ENCODE results near the gene NT5C2. TPM values are rescaled to one million over a fixed set of nuclear protein-coding genes. Genes with fewer than 3 reads are reported as not detected.

Gene NT5C2
- 100 to 1,000 TPM in 1 of 2 donors, 10 to 100 TPM in 1; 89.2 to 118 TPM for total RNA-seq
- polyA plus RNA-seq (ENCODE audit: insufficient read length in 2 of 2) = 10 to 100 TPM; 92.1 to 96.2 TPM
- long read RNA-seq, donor 1, partial matches to known transcripts = 0 of 3 reads
- long read RNA-seq, donor 1, other reads (novel, unspliced or antisense) = 0 of 3 reads
- long read RNA-seq, donor 2, partial matches to known transcripts = 0 of 3 reads
- long read RNA-seq, donor 2, other reads (novel, unspliced or antisense) = 0 of 3 reads
- long read RNA-seq, donor 3 = 0 reads
- long read RNA-seq, donor 4, partial matches to known transcripts = 0 of 1 reads
- long read RNA-seq, donor 4, other reads (novel, unspliced or antisense) = 0 of 1 reads

DNA sequence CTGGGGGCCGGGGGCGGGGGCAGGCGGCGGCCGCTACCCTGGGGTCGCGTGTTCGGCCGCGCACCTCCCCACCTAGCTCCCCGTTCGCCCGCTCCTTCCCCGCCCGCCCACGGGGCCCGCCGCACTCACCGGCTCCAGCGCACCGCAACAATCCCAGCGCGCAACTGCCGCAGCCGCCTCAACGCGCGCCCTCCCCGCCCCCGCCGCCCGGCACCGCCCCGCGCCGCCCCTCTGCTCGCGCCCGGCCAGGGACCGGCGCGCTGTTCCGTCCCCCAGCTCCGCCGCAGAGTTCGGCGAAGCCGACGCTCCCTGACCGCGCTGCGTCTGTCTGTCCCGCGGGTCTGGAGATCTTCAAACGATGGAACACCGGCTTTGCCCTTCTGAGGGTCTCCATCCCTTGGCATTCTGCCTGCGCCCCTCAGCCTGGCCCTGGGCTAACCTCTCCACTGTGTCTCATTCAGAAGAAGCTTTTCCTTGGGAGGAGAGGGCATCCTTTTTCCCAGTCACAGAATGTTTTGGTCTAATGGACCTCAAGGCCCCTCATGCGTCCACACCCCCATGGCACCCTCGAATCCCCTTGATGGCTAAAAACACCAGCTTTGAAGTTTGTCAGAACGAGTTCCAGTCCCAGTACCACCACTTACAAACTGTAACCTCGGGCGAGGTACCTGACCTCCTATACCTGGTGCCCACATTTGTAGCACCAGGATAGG lies at the start of gene NT5C2:
NT5C2 (minus strand) TSS at position 166 of the 713 bp plus-strand sequence. CDS start 18,314 bp downstream, outside the sequence.
- WGBS (ENCODE audit: insufficient coverage) = 4% methylated on average over 61 of the region's 62 CpGs
- H3K36me3 ChIP-seq (ENCODE audit: control insufficient read depth, insufficient read depth, low read length) = no peaks in the 10 kb centered on the region
- H3K4me1 ChIP-seq (ENCODE audit: control insufficient read depth, insufficient read depth, low read length) = peaks cover 20% of the 10 kb centered on the region
- no peaks in the 10 kb centered on the region for H3K9me3 ChIP-seq (ENCODE audit: control insufficient read depth, insufficient read depth, low read length)
- peak within 1 kb of the TSS; percentile 78 for H3K4me3 ChIP-seq (ENCODE audit: low read depth, low read length)
- peak in 5 of 6 donors; percentile 57 to 93 (median 73) for DNase-seq (ENCODE audit: low read depth in 4 of 6, low spot score in 6 of 6)
- peak within 1 kb of the TSS; percentile 95 for H3K27ac ChIP-seq (ENCODE audit: low read depth, low read length)
- H3K27me3 ChIP-seq (ENCODE audit: control insufficient read depth, insufficient read depth, low read length) = no peaks in the 10 kb centered on the region

DNA sequence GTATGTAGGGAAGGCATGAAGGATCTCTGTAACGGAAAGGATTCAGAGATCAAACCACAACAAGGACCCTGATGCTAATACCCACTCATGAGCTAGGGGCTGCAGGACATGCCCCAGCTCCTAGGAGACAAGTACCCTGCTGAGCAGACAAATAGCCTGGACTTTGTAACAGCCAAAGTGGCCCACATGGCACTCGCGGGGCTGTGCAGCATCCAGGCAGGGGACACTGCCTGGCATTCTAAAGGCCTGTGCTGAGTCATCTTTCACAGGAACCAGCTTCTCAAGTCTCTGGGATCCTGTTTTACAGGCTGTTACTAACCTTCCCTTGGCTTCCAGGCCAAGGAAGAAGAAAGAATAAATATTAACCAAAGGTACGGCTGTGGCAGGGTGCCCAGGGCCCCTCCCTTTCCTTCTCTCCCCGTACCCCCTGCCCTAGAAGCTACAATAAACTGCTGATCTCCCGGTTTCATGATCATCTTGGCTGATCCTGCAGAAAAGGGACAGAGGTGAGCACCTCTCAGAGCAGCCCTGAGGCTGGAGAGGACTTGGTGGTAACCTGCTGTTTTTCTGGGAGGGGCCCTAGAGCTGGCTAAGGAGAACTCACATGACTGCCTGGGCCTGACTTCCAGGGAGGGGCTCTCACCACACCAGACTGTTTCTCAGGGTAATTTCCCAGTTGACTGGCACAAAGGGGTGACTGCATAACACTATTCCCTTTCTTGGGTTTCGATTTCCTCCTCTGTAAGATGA lies 48.4 kb upstream of the NT5C2 start:
- Histone ChIP-seq H3K4me3 (ENCODE audit: low read depth, low read length) (no peak overlapping the region), H3K4me1 (ENCODE audit: control insufficient read depth, insufficient read depth, low read length) (peaks cover 6% of the 10 kb centered on the region), H3K27ac (ENCODE audit: low read depth, low read length) (no peak overlapping the region), H3K9me3 (ENCODE audit: control insufficient read depth, insufficient read depth, low read length) (no peaks in the 10 kb centered on the region), H3K36me3 (ENCODE audit: control insufficient read depth, insufficient read depth, low read length) (no peaks in the 10 kb centered on the region), H3K27me3 (ENCODE audit: control insufficient read depth, insufficient read depth, low read length) (no peaks in the 10 kb centered on the region)
- peak in 2 of 6 donors; percentile 3 to 9 for DNase-seq (ENCODE audit: low read depth in 4 of 6, low spot score in 6 of 6)
- 36% methylated on average over 5 of the region's 7 CpGs for WGBS (ENCODE audit: insufficient coverage)

DNA sequence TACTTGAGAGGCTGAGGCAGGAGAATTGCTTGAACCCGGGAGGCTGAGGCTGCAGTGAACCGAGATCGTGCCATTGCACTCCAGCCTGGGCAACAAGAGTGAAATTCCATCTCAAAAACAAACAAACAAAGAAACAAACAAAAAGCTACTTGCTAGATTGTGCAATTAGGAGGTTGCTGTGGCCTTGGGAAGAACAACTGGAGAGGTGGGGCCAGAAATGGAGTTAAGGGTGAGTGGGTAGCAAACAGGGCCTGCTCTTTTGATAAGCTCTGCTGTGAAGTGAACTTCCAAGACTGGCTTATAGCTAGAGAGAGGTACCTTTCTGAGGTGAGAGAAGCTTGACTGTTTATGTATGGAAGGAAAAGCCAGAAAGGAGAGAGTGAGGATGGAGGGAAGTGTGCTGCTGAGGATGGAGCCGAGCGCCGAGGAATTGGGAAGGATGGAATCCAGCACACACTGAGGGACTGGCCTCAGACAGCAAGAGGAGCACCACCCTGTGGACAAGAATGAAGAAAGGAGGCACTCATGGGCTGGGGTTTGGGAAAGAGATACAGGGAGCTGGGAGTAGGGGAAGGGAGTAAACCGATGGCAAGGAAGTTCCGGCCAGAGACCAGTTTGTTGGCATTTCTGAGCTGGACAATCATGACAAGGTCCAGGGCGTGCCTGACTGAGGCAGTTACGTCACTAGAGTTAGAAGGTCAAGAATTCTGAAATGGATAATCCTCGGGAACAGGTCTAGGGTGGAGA lies 45.6 kb upstream of the NT5C2 start:
- H3K27ac ChIP-seq (ENCODE audit: low read depth, low read length) = no peak overlapping the region
- 59% methylated on average over 7 of the region's 11 CpGs for WGBS (ENCODE audit: insufficient coverage)
- DNase-seq (ENCODE audit: low read depth in 4 of 6, low spot score in 6 of 6) = peak in 1 of 6 donors; percentile 7
- H3K4me3 ChIP-seq (ENCODE audit: low read depth, low read length) = no peak overlapping the region
- H3K27me3 ChIP-seq (ENCODE audit: control insufficient read depth, insufficient read depth, low read length) = no peaks in the 10 kb centered on the region
- no peaks in the 10 kb centered on the region for H3K36me3 ChIP-seq (ENCODE audit: control insufficient read depth, insufficient read depth, low read length)
- peaks cover 6% of the 10 kb centered on the region for H3K4me1 ChIP-seq (ENCODE audit: control insufficient read depth, insufficient read depth, low read length)
- H3K9me3 ChIP-seq (ENCODE audit: control insufficient read depth, insufficient read depth, low read length) = no peaks in the 10 kb centered on the region

DNA sequence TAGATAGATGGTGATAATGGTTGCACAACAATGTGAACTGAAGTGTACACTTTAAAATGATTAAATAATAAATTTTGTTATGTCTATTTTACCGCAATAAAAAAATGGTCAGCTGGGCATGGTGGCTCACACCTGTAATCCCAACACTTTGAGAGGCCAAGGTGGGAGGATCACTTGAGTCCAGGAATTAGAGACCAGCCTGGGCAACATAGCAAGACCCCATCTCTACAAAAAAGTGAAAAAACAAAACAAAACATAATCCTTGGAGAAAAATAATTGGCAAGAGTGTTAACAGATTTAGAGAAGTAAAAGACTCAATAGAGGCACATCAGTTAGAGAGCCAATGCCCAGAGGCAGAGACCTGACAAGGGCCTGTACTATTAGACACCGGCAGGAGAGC lies 42.7 kb upstream of the NT5C2 start:
- DNase-seq (ENCODE audit: low read depth in 4 of 6, low spot score in 6 of 6) = no peak
- H3K9me3 ChIP-seq (ENCODE audit: control insufficient read depth, insufficient read depth, low read length) = no peaks in the 10 kb centered on the region
- no peak overlapping the region for H3K27ac ChIP-seq (ENCODE audit: low read depth, low read length)
- 92% methylated on average over 1 of the region's 2 CpGs for WGBS (ENCODE audit: insufficient coverage)
- H3K4me3 ChIP-seq (ENCODE audit: low read depth, low read length) = no peak overlapping the region
- H3K27me3 ChIP-seq (ENCODE audit: control insufficient read depth, insufficient read depth, low read length) = no peaks in the 10 kb centered on the region
- no peaks in the 10 kb centered on the region for H3K36me3 ChIP-seq (ENCODE audit: control insufficient read depth, insufficient read depth, low read length)
- H3K4me1 ChIP-seq (ENCODE audit: control insufficient read depth, insufficient read depth, low read length) = no peaks in the 10 kb centered on the region

DNA sequence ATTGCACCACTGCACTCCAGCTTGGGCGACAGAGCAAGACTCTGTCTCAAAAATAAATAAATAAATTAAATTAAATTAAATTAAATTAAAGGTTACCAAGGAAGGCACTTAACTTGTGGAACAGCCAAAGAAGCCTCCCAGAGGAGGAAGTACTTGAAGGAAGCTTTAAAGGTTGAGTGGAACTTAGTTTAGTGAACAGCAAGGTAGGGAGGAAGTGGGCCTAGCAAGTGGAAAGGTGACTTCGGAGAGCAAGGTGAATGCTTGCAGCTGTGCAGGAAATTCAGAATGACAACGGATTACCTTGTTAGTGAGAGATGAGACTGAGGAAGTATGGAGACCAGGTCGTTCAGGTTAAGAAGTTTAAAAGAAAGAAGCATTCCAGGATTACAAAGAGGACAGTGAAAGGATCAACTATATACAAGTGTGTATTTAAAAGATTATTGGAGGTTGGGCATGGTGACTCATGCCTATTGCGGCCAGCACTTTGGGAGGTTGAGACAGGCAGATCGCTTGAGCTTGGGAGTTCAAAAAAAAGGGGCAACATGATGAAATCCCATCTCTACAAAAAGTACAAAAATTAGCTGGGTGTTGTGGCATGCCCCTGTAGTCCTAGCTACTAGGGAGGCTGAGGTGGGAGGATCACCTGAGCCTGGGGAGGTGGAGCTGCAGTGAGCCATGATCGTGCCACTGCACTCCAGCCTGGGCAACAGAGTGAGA lies 39.9 kb upstream of the NT5C2 start:
- Histone ChIP-seq H3K27ac (ENCODE audit: low read depth, low read length) (no peak overlapping the region), H3K9me3 (ENCODE audit: control insufficient read depth, insufficient read depth, low read length) (no peaks in the 10 kb centered on the region), H3K4me3 (ENCODE audit: low read depth, low read length) (no peak overlapping the region), H3K27me3 (ENCODE audit: control insufficient read depth, insufficient read depth, low read length) (no peaks in the 10 kb centered on the region), H3K4me1 (ENCODE audit: control insufficient read depth, insufficient read depth, low read length) (no peaks in the 10 kb centered on the region), H3K36me3 (ENCODE audit: control insufficient read depth, insufficient read depth, low read length) (no peaks in the 10 kb centered on the region)
- WGBS (ENCODE audit: insufficient coverage) = 89% methylated on average over 3 of the region's 7 CpGs
- no peak for DNase-seq (ENCODE audit: low read depth in 4 of 6, low spot score in 6 of 6)

DNA sequence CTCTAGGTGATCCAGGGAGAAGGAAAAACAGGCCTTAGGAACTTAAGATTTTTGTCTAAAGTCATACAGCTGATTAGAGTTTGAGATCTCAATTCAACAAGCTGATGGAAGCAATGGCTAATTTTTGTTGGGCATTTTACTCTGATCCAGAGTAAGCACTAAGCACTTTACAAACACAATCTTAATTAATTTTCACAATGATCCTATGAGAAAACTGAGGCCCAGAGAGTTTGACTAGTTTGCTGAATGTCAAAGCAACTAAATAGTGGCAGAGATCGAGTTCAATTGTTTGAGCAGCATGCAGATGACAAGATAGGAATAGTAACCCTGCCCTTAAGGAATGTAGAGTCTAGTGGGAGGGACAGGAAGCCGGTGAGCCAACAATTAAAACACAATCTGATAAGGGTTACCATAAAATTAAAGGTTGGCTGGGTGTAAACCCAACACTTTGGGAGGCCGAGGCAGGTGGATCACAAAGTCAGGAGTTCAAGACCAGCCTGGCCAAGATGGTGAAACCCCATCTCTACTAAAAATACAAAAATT lies 39.1 kb upstream of the NT5C2 start:
- H3K36me3 ChIP-seq (ENCODE audit: control insufficient read depth, insufficient read depth, low read length) = no peaks in the 10 kb centered on the region
- no peaks in the 10 kb centered on the region for H3K4me1 ChIP-seq (ENCODE audit: control insufficient read depth, insufficient read depth, low read length)
- DNase-seq (ENCODE audit: low read depth in 4 of 6, low spot score in 6 of 6) = no peak
- 71% methylated on average over 1 of the region's 3 CpGs for WGBS (ENCODE audit: insufficient coverage)
- H3K9me3 ChIP-seq (ENCODE audit: control insufficient read depth, insufficient read depth, low read length) = no peaks in the 10 kb centered on the region
- no peak overlapping the region for H3K27ac ChIP-seq (ENCODE audit: low read depth, low read length)
- no peaks in the 10 kb centered on the region for H3K27me3 ChIP-seq (ENCODE audit: control insufficient read depth, insufficient read depth, low read length)
- no peak overlapping the region for H3K4me3 ChIP-seq (ENCODE audit: low read depth, low read length)

DNA sequence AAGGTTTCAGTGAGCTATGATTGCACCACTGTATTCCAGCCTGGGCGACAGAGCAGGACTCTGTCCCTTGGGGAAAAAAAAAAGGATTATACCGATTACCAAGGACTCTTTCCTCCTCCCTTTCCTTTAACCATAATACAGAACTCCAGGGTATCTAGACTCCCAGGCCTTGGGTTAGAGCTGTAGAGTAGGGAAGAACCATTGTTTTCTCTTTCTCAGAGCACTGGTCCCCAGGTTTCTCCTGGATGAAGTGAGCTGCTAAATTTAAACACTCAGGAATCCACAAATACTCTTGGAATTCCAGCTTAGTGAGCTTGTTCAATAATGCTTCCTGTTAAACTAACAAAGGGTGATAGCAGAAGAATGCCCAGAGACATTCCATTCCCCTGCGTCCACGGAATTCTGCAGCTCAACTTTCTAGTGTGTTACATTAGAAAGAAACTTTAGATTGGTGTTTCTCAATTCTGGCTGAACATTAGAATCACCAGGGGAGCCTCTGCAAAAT lies 38.0 kb upstream of the NT5C2 start:
- Histone ChIP-seq H3K27me3 (ENCODE audit: control insufficient read depth, insufficient read depth, low read length) (no peaks in the 10 kb centered on the region), H3K4me1 (ENCODE audit: control insufficient read depth, insufficient read depth, low read length) (no peaks in the 10 kb centered on the region)

DNA sequence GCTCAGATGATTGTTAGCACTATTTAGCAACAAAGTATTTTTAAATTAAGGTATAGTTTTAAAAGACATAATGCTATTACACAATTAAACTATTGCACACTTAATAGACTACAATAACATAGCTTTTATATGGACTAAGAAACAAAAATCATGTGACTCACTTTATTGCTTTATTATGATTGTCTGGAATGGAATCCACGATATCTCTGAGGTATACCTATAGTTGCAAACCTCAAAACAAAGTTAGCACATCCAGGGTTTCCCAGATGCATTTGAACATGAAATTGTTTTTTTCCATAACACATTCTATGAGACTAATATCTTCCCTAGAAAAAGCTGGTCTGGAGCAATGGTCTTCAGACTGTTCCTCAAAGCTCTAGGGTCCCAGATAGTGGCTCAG lies 34.3 kb upstream of the NT5C2 start:
- Histone ChIP-seq H3K27ac (ENCODE audit: low read depth, low read length) (no peak overlapping the region), H3K27me3 (ENCODE audit: control insufficient read depth, insufficient read depth, low read length) (no peaks in the 10 kb centered on the region), H3K4me1 (ENCODE audit: control insufficient read depth, insufficient read depth, low read length) (no peaks in the 10 kb centered on the region), H3K4me3 (ENCODE audit: low read depth, low read length) (no peak overlapping the region), H3K36me3 (ENCODE audit: control insufficient read depth, insufficient read depth, low read length) (no peaks in the 10 kb centered on the region), H3K9me3 (ENCODE audit: control insufficient read depth, insufficient read depth, low read length) (peaks cover 5% of the 10 kb centered on the region)
- WGBS (ENCODE audit: insufficient coverage) = no CpG with 5 or more reads among the region's 1 CpG
- DNase-seq (ENCODE audit: low read depth in 4 of 6, low spot score in 6 of 6) = no peak

More for the DNA sequence above, 38.0 kb upstream of the NT5C2 start:
- H3K4me3 ChIP-seq (ENCODE audit: low read depth, low read length) = no peak overlapping the region
- no peaks in the 10 kb centered on the region for H3K9me3 ChIP-seq (ENCODE audit: control insufficient read depth, insufficient read depth, low read length)
- H3K36me3 ChIP-seq (ENCODE audit: control insufficient read depth, insufficient read depth, low read length) = no peaks in the 10 kb centered on the region
- WGBS (ENCODE audit: insufficient coverage) = no CpG with 5 or more reads among the region's 4 CpGs
- H3K27ac ChIP-seq (ENCODE audit: low read depth, low read length) = no peak overlapping the region
- peak in 1 of 6 donors; percentile 15 for DNase-seq (ENCODE audit: low read depth in 4 of 6, low spot score in 6 of 6)

All from spinal cord (tissue), 10 donors.